T-helper 2 cell (primary cell): ENCODE measurements around the gene SLC19A3.
"Not testable (repeated sequence)": the region's sequence is repeated elsewhere in the genome, so short reads cannot be mapped to it uniquely, and the experiment has no call there.

ENCODE experiments used
- DNase-seq, 5 experiments: peaks; one replicate each; pipeline versions ENCODE4 v3.0.0 to v3.0.0-alpha.2; 2012 to 2022

The SLC19A3 gene

GRCh38 chr2:227703280-227703732, 14.5 kb downstream of the SLC19A3 start:
- no peak for DNase-seq

- DNase-seq, result no peak
Observed at GRCh38 chr2:227701556-227701955, 16.3 kb downstream of the SLC19A3 start.

GRCh38 chr2:227696990-227697679, 20.7 kb downstream of the SLC19A3 start:
- no peak for DNase-seq

- no peak for DNase-seq
Observed at GRCh38 chr2:227687189-227687588, 30.6 kb downstream of the SLC19A3 start.

- no peak for DNase-seq
Observed at GRCh38 chr2:227684258-227684657, 33.6 kb downstream of the SLC19A3 start.

- DNase-seq, result no peak
Observed at GRCh38 chr2:227677928-227678327, 39.9 kb downstream of the SLC19A3 start.

- no peak for DNase-seq
Observed at GRCh38 chr2:227674485-227674884, 43.3 kb downstream of the SLC19A3 start.

- DNase-seq, result not testable (repeated sequence)
Observed at GRCh38 chr2:227673620-227674019, 44.2 kb downstream of the SLC19A3 start.

GRCh38 chr2:227671170-227671905, 46.5 kb downstream of the SLC19A3 start:
- DNase-seq, result no peak

GRCh38 chr2:227666631-227667170, 51.1 kb downstream of the SLC19A3 start, which contains the start of gene SCYGR5:
Gene SCYGR5, plus strand, starts transcription at chr2:227666804. Its CDS starts 0 bp downstream, at chr2:227666804.
- not testable (repeated sequence) for DNase-seq

- no peak for DNase-seq
Observed at GRCh38 chr2:227665189-227665940, 52.5 kb downstream of the SLC19A3 start.

- no peak for DNase-seq
Observed at GRCh38 chr2:227661827-227662226, 56.0 kb downstream of the SLC19A3 start.

GRCh38 chr2:227661025-227661649, 56.7 kb downstream of the SLC19A3 start:
- DNase-seq, result no peak

- DNase-seq, result no peak
Observed at GRCh38 chr2:227657199-227657845, 60.5 kb downstream of the SLC19A3 start.

GRCh38 chr2:227655454-227655853, 62.4 kb downstream of the SLC19A3 start:
- no peak for DNase-seq

- no peak for DNase-seq
Observed at GRCh38 chr2:227654426-227654825, 63.4 kb downstream of the SLC19A3 start.

GRCh38 chr2:227653419-227653818, 64.4 kb downstream of the SLC19A3 start:
- DNase-seq, result no peak

- no peak for DNase-seq
Observed at GRCh38 chr2:227643990-227644551, 73.8 kb downstream of the SLC19A3 start.

GRCh38 chr2:227642656-227643055, 75.2 kb downstream of the SLC19A3 start:
- no peak for DNase-seq

- no peak for DNase-seq
Observed at GRCh38 chr2:227634201-227634600, 83.6 kb downstream of the SLC19A3 start.
